Astrocyte (in vitro differentiated cells and primary cell): ENCODE data around the gene CCN5. TPM values are rescaled to one million over a fixed set of nuclear protein-coding genes. Genes with fewer than 3 reads are reported as not detected.
A peak's percentile ranks its signal among the peaks of the same experiment; 100 is the strongest.

ENCODE experiments used
- DNase-seq: peaks from one replicate; pipeline ENCODE4 v3.0.0-alpha.2; 2010; ENCODE audit warnings: low read depth
- FAIRE-seq: peaks from 2 replicates; lab custom pipeline; 2011; peaks lifted over from hg19 to GRCh38; lab: Jason Lieb, UNC
- H2AFZ ChIP-seq: 2 replicates; pipeline ENCODE4 v1.6.0; 2012; ENCODE audit warnings: low read depth, low read length, inconsistent platforms
- H3K27ac ChIP-seq: 2 replicates; pipeline ENCODE4 v1.5.1; 2011; ENCODE audit warnings: low read depth, low read length, inconsistent platforms
- H3K27me3 ChIP-seq: 2 replicates; pipeline ENCODE4 v1.6.0; 2011; ENCODE audit warnings: low read length, inconsistent platforms; ENCODE audit not compliant: insufficient read depth
- H3K36me3 ChIP-seq: 2 replicates; pipeline ENCODE4 v1.5.1; 2011; ENCODE audit warnings: low read length, inconsistent platforms; ENCODE audit not compliant: insufficient read depth
- H3K4me1 ChIP-seq: 2 replicates; pipeline ENCODE4 v1.5.1; 2011; ENCODE audit warnings: low read length, inconsistent platforms; ENCODE audit not compliant: insufficient read depth
- H3K4me2 ChIP-seq: 2 replicates; pipeline ENCODE4 v1.6.0; 2012; ENCODE audit warnings: low read length, inconsistent platforms
- H3K4me3 ChIP-seq: 2 replicates; pipeline ENCODE4 v1.5.1; 2011; ENCODE audit warnings: low read depth, mild to moderate bottlenecking, low read length, inconsistent platforms; ENCODE audit not compliant: insufficient read depth
- H3K79me2 ChIP-seq: 2 replicates; pipeline ENCODE4 v1.6.0; 2012; ENCODE audit warnings: mild to moderate bottlenecking, low read length, inconsistent platforms; ENCODE audit not compliant: insufficient read depth
- H3K9ac ChIP-seq: 2 replicates; pipeline ENCODE4 v1.6.0; 2012; ENCODE audit warnings: mild to moderate bottlenecking, low read length, inconsistent platforms
- H3K9me3 ChIP-seq: 2 replicates; pipeline ENCODE4 v1.5.1; 2012; ENCODE audit warnings: low read depth, mild to moderate bottlenecking, low read length, inconsistent platforms; ENCODE audit not compliant: insufficient read depth
- H4K20me1 ChIP-seq: 2 replicates; pipeline ENCODE4 v1.6.0; 2012; ENCODE audit warnings: low read length, inconsistent platforms; ENCODE audit not compliant: insufficient read depth
- H3K27ac Mint-ChIP-seq: one replicate; pipeline ENCODE4 v1.8.0; 2021; ENCODE audit warnings: mild to moderate bottlenecking, mixed read lengths; ENCODE audit not compliant: unreplicated experiment
- H3K27me3 Mint-ChIP-seq: one replicate; pipeline ENCODE4 v1.8.0; 2021; ENCODE audit warnings: low read depth, mixed read lengths; ENCODE audit not compliant: unreplicated experiment
- H3K36me3 Mint-ChIP-seq: one replicate; pipeline ENCODE4 v1.8.0; 2021; ENCODE audit warnings: low read depth, mixed read lengths; ENCODE audit not compliant: unreplicated experiment
- H3K4me1 Mint-ChIP-seq: one replicate; pipeline ENCODE4 v1.8.0; 2021; ENCODE audit warnings: low read depth, mixed read lengths; ENCODE audit not compliant: unreplicated experiment
- H3K4me3 Mint-ChIP-seq: one replicate; pipeline ENCODE4 v1.8.0; 2021; ENCODE audit warnings: mild to moderate bottlenecking, moderate library complexity, mixed read lengths; ENCODE audit not compliant: unreplicated experiment
- H3K9me3 Mint-ChIP-seq: one replicate; pipeline ENCODE4 v1.8.0; 2021; ENCODE audit warnings: mild to moderate bottlenecking, mixed read lengths; ENCODE audit not compliant: unreplicated experiment
- EZH2 ChIP-seq: IDR thresholded peaks from 2 replicates; pipeline ENCODE4 v1.6.1; 2012; ENCODE audit warnings: mild to moderate bottlenecking, low read length, inconsistent platforms; ENCODE audit not compliant: insufficient read depth
- total RNA-seq: library from RNA; stranded (reverse); gene quantifications from 2 replicates; pipeline ENCODE4 v1.2.1, GENCODE V29; 2021
- TF ChIP-seq, protein P1 (sequence below): IDR thresholded peaks from 2 replicates; pipeline ENCODE4 v1.5.1; 2011; ENCODE audit warnings: low read depth, mild to moderate bottlenecking, inconsistent platforms, low read length, moderate library complexity; ENCODE audit not compliant: insufficient read depth

Gene CCN5
- total RNA-seq, 1 donor from 2014 or later = not detected

DNA sequence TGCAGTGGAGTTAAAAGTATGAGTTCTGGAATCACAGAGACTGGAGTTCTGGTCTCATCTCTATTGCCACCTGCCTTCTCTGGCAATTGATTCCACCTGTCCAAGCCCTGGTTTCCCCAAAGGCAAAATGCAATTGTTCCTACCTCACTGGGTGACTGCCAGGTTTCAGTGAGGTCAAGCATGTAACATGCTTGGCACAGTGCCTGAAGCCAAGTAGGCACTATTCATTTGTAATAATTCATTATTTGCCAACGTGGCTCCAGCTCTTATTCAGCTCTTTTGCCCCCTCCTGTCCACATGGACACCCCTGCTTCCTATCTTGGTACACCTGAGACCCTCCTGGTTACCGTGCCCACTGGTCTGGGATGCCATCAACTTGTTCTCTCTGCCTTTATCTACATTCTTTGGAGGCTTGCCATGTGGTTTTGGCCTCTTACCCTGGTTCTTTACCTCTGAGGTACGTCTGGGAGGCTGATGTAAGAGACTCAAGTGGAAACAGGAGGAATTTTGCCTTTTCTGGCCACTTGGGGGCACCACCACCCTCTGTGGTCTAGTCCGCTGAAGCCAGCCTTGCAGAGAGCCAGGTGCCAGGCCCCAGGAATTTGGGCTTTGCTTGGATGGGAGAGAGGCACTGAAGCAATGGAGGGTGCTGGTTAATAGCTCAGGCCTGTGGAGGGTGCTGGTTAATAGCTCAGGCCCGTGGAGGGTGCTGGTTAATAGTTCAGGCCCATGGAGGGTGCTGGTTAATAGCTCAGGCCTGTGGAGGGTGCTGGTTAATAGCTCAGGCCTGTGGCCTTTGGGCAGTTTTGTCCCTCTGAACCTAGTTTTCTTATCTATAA is 32.2 kb downstream of the CCN5 start:
- Histone ChIP-seq H3K4me3 (no peak overlapping the region), H2AFZ (no peak overlapping the region), H3K9me3 (no peaks in the 10 kb centered on the region), H3K4me2 (no peak overlapping the region), H3K27me3 (peaks cover 45% of the 10 kb centered on the region), H3K27ac (no peak overlapping the region), H3K4me1 (peaks cover 12% of the 10 kb centered on the region), H3K79me2 (no peaks in the 10 kb centered on the region), H3K9ac (no peak overlapping the region), H3K36me3 (no peaks in the 10 kb centered on the region), H4K20me1 (no peaks in the 10 kb centered on the region)
- no peak for TF ChIP-seq EZH2
- TF ChIP-seq, protein P1, sequence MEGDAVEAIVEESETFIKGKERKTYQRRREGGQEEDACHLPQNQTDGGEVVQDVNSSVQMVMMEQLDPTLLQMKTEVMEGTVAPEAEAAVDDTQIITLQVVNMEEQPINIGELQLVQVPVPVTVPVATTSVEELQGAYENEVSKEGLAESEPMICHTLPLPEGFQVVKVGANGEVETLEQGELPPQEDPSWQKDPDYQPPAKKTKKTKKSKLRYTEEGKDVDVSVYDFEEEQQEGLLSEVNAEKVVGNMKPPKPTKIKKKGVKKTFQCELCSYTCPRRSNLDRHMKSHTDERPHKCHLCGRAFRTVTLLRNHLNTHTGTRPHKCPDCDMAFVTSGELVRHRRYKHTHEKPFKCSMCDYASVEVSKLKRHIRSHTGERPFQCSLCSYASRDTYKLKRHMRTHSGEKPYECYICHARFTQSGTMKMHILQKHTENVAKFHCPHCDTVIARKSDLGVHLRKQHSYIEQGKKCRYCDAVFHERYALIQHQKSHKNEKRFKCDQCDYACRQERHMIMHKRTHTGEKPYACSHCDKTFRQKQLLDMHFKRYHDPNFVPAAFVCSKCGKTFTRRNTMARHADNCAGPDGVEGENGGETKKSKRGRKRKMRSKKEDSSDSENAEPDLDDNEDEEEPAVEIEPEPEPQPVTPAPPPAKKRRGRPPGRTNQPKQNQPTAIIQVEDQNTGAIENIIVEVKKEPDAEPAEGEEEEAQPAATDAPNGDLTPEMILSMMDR = peak; percentile 74
- FAIRE-seq (no peak), DNase-seq (peak; percentile 50)
- Mint-ChIP-seq H3K4me3 (no peak overlapping the region), H3K4me1 (peaks cover 2% of the 10 kb centered on the region), H3K36me3 (peaks cover 1% of the 10 kb centered on the region), H3K9me3 (no peaks in the 10 kb centered on the region), H3K27ac (no peak overlapping the region), H3K27me3 (peaks cover 52% of the 10 kb centered on the region)

DNA sequence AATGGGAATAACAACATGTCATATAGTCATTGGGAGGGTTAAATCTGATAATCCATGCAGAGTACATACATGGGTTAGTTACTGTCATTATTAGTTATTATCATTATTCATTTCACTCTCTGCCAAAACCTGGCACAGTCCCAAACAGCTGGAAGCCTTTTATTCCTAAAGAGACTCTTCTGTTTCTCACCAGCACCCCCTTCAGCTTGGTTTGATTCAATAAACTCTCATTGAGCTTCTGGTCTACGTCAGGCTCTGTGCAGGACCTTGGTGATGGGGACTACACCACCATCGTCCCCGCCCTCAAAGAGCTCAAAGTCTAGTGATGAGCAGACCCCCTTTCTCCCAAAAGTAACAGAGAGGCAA is 32.8 kb downstream of the CCN5 start:
- Mint-ChIP-seq H3K27me3 (peaks cover 53% of the 10 kb centered on the region), H3K9me3 (no peaks in the 10 kb centered on the region), H3K27ac (no peak overlapping the region), H3K36me3 (peaks cover 1% of the 10 kb centered on the region), H3K4me1 (peaks cover 2% of the 10 kb centered on the region), H3K4me3 (no peak overlapping the region)
- peaks cover 12% of the 10 kb centered on the region for H3K4me1 ChIP-seq
- H3K79me2 ChIP-seq = no peaks in the 10 kb centered on the region
- H3K27me3 ChIP-seq = peaks cover 41% of the 10 kb centered on the region
- no peak overlapping the region for H3K4me2 ChIP-seq
- H3K27ac ChIP-seq = no peak overlapping the region
- no peaks in the 10 kb centered on the region for H4K20me1 ChIP-seq
- no peak for DNase-seq
- no peak for FAIRE-seq
- H3K9ac ChIP-seq = no peak overlapping the region
- TF ChIP-seq, protein P1 = no peak
- TF ChIP-seq EZH2 = no peak
- no peaks in the 10 kb centered on the region for H3K36me3 ChIP-seq
- no peaks in the 10 kb centered on the region for H3K9me3 ChIP-seq
- H3K4me3 ChIP-seq = no peak overlapping the region
- no peak overlapping the region for H2AFZ ChIP-seq
